GM11168 (cell line): ENCODE measurements around the gene TXNL4A.
"Not testable (repeated sequence)": the region's sequence is repeated elsewhere in the genome, so short reads cannot be mapped to it uniquely, and the experiment has no call there.

Experiments
- in situ Hi-C: fragments of 300-500 bp; cut with MboI; formaldehyde crosslinking; loops from one replicate; pipeline ENCODE4 v1.12.0; 2022; ENCODE audit warnings: low sequenced_read_pairs; ENCODE audit not compliant: unreplicated experiment

The TXNL4A gene

GRCh38 chr18:79965119-79965902 lies 23.1 kb downstream of the TXNL4A start:
- in situ Hi-C loops: no loop called here

DNA sequence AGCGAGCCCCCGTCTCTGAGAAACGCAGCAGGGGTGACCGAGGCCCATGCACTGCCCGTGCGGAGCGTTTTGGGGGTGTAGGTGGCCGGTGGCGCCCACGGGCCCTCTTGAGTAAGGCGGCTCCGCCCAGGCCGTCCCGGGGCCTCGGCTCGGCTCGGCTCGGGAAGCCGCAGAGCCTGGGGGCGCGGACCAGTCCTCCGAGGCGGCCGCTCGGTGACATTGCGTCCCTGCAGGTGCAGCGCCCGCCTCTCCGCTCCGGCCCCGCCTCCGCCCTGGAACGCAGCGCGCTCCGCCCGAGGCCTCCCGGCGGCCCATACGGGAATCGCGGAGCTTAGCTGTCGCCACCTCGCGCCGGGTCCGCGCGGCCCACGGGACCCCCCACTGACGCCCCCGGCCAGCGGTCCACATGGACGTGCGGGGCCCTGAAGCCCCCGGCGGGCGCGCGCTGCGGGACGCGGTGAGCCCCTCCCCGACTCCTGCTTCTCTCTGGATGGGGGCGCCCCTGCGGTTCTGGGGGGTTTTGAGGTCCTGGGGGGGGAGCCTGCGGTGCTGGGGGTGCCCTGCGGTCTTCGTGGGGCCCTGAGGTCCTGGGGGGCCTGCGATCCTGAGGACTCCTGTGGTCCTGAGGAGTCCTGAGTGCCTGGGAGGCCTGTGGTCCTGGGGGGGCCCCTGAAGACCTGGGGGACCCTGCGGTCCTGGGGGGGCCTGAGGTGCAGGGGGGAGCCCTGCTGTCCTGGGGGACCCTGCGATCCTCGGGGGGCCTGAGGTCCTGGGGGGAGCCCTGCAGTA lies 23.8 kb downstream of the TXNL4A start, which contains the start of gene HSBP1L1:
Gene HSBP1L1 (plus strand): TSS at position 314 of the 789 bp plus-strand sequence. CDS start 93 bp downstream, at position 407.
- in situ Hi-C loops: no loop called here

DNA sequence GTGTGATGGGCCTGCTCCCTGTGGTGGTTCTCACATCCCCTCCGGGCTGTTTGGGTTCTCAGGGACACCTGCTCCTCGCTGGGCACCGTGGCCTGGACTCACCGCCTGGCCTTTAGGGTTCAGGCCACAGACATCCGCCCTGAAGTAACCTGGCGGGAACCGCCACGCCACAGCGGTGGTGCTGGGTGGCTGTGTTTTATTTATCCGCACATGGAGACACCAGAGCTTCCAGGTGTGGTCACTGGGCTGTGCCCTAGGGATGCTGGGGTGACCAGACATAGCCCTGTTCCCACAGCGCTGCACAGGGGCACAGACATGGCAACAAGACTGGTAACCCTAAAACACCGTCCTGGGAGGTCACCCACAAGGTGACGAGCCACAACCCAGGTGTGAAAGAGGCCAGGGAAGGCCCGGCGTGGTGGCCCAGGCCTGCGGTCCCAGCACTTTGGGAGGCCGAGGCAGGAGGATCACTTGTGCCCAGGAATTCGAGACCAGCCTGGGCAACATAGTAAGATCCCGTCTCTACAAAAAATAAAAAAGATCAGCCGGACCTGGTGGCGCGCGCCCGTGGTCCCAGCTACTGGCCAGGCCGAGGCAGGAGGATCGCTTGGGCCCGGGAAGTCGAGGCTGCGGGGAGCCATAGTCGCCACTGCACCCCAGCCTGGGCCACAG lies 24.6 kb downstream of the TXNL4A start:
- in situ Hi-C loops: no loop called here

DNA sequence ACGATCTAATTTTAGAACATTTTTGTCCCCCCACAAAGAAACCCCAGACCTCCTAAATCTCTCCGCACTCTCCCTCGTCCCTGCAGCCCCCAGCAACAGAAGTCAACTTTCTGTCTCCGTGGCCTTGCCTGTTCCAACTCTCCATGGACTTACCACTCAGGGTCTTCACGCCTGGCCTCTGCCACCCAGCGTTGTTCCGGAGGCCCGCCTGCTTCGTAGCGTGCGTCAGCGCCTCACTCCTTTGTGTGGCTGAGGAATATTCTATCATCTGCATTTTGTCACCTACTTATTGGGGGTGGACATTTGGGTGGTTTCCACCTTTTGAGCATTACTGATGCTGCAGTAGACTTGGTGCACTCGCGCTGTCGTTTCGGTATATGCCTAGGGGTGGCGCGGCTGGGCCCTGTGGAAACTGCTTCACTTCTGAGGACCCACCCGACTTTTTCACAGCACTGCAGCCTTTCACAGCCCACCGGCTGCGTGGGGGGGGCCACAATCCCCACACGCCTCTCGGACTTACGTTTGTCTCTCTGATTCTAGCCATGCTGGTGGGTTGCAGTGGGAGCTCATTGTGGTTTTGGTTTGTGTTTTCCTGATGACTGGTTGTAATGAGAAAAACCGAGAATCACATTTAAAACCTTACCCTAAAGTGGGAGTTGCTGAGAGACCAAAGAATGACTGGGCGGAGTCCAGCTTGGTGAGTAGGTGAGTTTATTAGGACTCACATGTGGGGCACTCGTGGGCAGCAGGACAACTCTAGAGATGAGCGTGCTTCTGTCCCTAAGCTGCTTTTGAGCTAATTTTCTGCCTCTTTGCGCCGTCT lies 25.3 kb downstream of the TXNL4A start:
- in situ Hi-C loops: no loop called here

DNA sequence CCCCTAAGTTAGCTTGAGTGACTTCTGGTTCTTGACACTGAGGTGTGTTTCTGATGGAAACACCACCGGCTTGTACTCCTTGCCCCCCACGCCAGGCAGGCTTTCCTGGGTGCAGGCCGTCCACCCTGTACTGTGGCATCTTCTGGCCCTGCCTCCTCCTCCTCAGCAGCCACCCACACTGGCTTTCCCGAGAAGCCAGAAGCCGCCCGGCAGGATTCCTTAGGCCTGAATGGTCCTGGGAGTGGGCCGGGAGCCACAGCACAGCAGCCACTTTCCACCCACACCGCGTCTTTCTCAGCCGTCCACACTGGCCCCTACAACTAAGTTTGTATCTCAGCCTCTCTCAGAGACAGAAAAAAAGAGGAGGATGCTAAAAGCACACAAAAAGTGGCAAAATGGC lies 26.1 kb downstream of the TXNL4A start:
- in situ Hi-C loops: no loop called here

DNA sequence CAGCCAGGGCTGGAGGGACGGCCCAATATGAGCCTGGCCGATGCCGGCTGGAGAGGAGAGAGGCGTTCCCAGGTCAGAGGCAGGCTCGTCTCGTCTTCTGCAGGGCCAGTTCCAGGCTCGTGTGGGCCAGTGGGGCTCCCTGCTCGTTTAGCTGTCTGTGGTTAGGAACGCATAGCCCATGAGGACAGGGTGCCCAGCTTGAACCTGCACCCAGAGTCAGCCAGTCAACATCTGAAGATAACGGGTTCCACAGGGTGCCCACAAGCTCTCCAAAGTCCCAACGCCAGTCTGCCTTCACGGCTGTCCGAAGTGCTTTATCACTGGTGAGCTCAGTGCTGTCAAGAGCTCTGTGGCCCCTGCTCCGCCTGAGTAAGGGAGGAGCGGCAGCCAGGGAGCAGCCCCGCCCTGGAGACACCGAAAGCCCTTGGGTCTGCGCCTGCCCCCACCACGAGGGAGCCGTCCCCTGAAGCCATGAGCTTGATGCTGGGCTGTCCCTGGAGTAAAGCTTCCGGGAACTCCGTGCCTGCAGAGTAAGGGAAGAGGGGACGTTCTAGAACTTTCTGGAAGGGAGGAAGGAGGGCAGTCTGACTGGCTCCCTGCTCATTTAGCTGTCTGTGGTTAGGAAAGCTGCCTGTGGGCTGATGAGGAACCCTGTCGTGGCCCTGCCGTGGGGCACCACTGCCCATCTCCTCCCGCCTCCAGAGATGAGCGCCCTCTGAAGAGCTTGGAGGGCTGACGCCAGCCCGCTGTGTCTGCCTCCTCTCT lies 26.7 kb downstream of the TXNL4A start:
- in situ Hi-C loops: no loop called here

GRCh38 chr18:79960921-79961526 lies 27.3 kb downstream of the TXNL4A start:
- in situ Hi-C loops: no loop called here

GRCh38 chr18:79960161-79960801 lies 28.1 kb downstream of the TXNL4A start:
- in situ Hi-C loops: not testable (repeated sequence)

DNA sequence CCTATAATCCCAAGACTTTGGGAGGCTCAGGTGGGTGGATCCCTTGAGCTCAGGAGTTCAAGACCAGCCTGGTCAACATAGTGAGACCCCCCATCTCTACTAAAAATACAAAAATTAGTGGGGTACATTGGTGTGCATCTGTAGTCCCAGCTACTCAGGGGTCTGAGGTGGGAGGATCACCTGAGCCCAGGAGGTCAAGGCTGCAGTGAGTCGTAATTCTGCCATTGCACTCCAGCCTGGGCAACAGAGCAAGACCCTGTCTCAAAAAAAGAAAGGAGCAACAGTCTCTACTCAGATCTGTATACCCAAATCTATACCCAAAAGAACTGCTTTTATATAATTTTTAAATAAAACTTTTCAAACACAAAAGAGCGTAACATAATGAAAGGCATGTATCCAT lies 29.4 kb downstream of the TXNL4A start:
- in situ Hi-C loops: no loop called here

- in situ Hi-C loops: no loop called here
These were observed 32.1 kb downstream of the TXNL4A start for GRCh38 chr18:79956276-79956675.

GRCh38 chr18:79955302-79956075 lies 32.9 kb downstream of the TXNL4A start:
- in situ Hi-C loops: no loop called here

DNA sequence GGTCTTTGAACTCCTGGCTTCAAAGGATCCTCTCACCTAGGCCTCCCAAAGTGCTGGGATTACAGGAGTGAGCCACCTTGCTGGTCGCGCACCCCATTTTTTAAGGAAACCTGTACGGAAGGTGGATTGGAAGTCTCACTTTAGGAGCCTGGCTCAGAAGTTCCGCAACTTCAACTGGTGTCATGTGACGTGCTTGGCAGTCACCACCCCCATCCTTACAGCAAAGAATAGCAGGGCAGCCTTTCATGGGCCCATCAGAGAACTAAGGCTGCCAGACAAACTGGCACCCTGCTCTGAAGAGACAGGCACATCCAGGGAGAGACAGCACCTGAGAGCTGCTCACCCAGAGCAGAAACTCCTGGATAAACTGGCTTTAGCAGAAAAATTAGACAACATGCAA lies 33.6 kb downstream of the TXNL4A start:
- in situ Hi-C loops: no loop called here

DNA sequence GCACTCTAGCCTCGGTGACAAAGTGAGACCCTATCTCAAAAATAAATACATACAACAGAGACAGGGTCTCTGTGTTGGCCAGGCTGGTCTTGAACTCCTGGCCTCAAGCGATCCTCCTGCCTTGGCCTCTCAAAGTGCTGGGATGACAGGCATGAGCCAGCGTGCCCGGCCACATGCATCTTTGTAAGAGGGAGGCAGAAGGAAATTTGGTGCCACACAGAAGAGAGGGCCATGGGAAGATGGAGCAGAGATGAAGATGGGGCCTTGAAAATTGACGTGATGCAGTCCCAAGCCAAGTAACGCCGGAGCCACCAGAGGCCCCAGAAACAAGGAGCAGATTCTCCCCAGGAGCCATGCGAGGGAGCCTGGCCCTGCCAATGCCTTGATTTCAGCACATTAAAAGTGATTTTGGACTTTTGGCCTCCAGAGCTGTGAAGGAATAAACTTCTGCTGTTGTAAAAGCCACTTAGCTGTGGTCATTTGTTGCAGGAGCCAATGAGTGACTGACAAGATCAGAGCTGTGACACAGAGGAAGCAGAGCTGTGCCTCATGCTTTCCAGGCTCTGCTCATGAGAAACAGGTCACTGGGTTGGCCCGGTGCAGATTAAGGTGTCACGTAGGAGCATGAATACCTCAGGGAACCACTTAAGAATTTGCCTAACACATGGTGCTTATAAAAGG lies 34.3 kb downstream of the TXNL4A start:
- in situ Hi-C loops: no loop called here

GRCh38 chr18:79952996-79953559 lies 35.3 kb downstream of the TXNL4A start:
- in situ Hi-C loops: no loop called here

- in situ Hi-C loops: no loop called here
These were observed 35.8 kb downstream of the TXNL4A start for GRCh38 chr18:79952456-79952995.

DNA sequence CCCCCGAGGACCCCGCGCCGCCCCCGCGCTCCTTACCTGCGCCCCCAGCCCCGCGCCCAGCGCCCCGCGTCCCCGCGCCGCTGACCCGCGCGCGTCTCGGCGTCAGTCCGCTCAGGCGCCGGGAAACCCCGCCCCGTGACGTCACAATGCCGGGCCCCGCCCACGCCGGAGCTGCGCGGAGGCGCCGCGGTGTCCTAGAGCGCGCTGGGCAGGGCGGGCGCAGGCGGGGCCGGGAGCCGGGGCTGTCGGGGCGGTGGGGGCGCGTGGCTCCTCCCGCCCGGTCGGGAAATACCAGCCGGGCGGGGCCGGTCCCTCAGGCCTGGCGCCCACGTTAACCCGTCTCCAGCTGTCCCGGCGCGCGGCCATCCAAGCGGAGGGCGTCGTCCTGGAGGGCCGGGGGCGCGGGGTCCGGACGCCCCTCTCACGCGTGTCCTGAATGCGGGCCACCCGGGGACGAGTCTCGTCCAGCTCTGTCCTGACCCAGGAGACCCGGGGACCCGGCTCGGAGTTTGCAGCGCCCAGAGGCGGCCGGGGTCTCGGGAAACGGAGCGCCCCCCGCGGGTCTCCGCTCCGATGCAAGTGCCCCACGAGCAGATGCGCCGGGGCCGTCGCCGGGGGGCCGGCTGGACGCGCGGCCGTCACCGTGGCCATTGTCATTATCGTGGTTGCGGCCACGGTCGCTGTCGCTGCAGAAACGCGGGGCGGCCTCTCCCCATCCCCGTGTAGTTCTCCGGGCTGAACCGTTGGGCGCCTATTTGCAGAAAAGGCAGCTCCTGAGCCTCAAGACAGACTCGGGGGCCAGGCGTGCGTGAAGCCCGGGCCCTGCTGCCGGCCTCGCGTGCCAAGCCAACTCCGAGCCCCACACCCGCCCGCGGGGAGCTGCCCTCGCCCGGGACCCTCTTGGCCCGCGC lies 36.6 kb downstream of the TXNL4A start, which contains the start of gene SLC66A2:
Gene SLC66A2 (minus strand): TSS at position 109 of the 911 bp plus-strand sequence. CDS start 727 bp downstream, outside the sequence.
- in situ Hi-C loops: no loop called here
